NCI-H748 (cell line): ENCODE data around the gene SUGP2.

Source experiments
- DNase-seq: peaks from one replicate; lab custom pipeline; 2025; ENCODE audit not compliant: unreplicated experiment; lab: John Stamatoyannopoulos, UW

The SUGP2 gene

GRCh38 chr19:19033426-19034203 is at the start of gene SUGP2, which contains the start of gene ARMC6:
Gene SUGP2, minus strand, starts transcription at chr19:19033517. Its CDS starts 2,446 bp downstream, at chr19:19031071.
Gene ARMC6, plus strand, starts transcription at chr19:19033603. Its CDS starts 607 bp downstream, at chr19:19034210.
- DNase-seq: peak; percentile 85

GRCh38 chr19:19081642-19082151 is 48.4 kb upstream of the SUGP2 start:
- no peak for DNase-seq

GRCh38 chr19:19079571-19079970 is 46.3 kb upstream of the SUGP2 start:
- no peak for DNase-seq

- no peak for DNase-seq
These were observed 45.5 kb upstream of the SUGP2 start for GRCh38 chr19:19078801-19079200.

- DNase-seq: peak; percentile 52
These were observed 43.8 kb upstream of the SUGP2 start for GRCh38 chr19:19077103-19077502.

- DNase-seq: peak; percentile 8
These were observed 43.2 kb upstream of the SUGP2 start for GRCh38 chr19:19076476-19076875.

- DNase-seq: no peak
These were observed 41.8 kb upstream of the SUGP2 start for GRCh38 chr19:19075126-19075525.

- DNase-seq: peak; percentile 4
These were observed 41.0 kb upstream of the SUGP2 start for GRCh38 chr19:19074196-19074882.

GRCh38 chr19:19071897-19072296 is 38.6 kb upstream of the SUGP2 start:
- no peak for DNase-seq

GRCh38 chr19:19068659-19069654 is 35.6 kb upstream of the SUGP2 start:
- no peak for DNase-seq

- DNase-seq: no peak
These were observed 34.2 kb upstream of the SUGP2 start for GRCh38 chr19:19067276-19068072.

- peak; percentile 3 for DNase-seq
These were observed 31.8 kb upstream of the SUGP2 start for GRCh38 chr19:19064811-19065745.

GRCh38 chr19:19064098-19064722 is 30.9 kb upstream of the SUGP2 start:
- DNase-seq: no peak

GRCh38 chr19:19063183-19064097 is 30.1 kb upstream of the SUGP2 start, which contains the start of gene SLC25A42:
Gene SLC25A42, plus strand, starts transcription at chr19:19063994. Its CDS starts 32,131 bp downstream, at chr19:19096125.
- DNase-seq: peak; percentile 97

GRCh38 chr19:19062454-19063182 is 29.3 kb upstream of the SUGP2 start:
- no peak for DNase-seq

- DNase-seq: no peak
These were observed 28.2 kb upstream of the SUGP2 start for GRCh38 chr19:19061506-19061905.
